ENCODE measurements around the gene ODR4.
"Not testable (repeated sequence)": the region's sequence is repeated elsewhere in the genome, so short reads cannot be mapped to it uniquely, and the experiment has no call there.

The ODR4 gene

GRCh38 chr1:186375152-186375928 lies at the start of gene ODR4, which contains the start of gene TPR:
TSS of gene ODR4 (plus strand) at chr1:186375838. CDS start at chr1:186379786, 3,948 bp downstream.
TSS of gene TPR (minus strand) at chr1:186375253. CDS start at chr1:186375028, 225 bp downstream.
- DNase-seq (ENCODE audit: low read depth), result peak; percentile 99

- DNase-seq (ENCODE audit: low read depth), result no peak
These were observed 49.6 kb upstream of the ODR4 start for GRCh38 chr1:186326009-186326408.

GRCh38 chr1:186327331-186327730 lies 48.3 kb upstream of the ODR4 start:
- DNase-seq (ENCODE audit: low read depth), result no peak

GRCh38 chr1:186330758-186331157 lies 44.9 kb upstream of the ODR4 start:
- no peak for DNase-seq (ENCODE audit: low read depth)

GRCh38 chr1:186337554-186337953 lies 38.1 kb upstream of the ODR4 start:
- no peak for DNase-seq (ENCODE audit: low read depth)

- DNase-seq (ENCODE audit: low read depth), result no peak
These were observed 34.9 kb upstream of the ODR4 start for GRCh38 chr1:186340772-186341171.

GRCh38 chr1:186347837-186348691 lies 27.6 kb upstream of the ODR4 start:
- peak; percentile 83 for DNase-seq (ENCODE audit: low read depth)

- peak; percentile 32 for DNase-seq (ENCODE audit: low read depth)
These were observed 1.1 kb upstream of the ODR4 start for GRCh38 chr1:186374303-186375151.

- no peak for DNase-seq (ENCODE audit: low read depth)
These were observed 286 bp downstream of the ODR4 start for GRCh38 chr1:186375929-186376319.

GRCh38 chr1:186386725-186387383 lies 11.2 kb downstream of the ODR4 start:
- no peak for DNase-seq (ENCODE audit: low read depth)

GRCh38 chr1:186390925-186391324 lies 15.3 kb downstream of the ODR4 start:
- no peak for DNase-seq (ENCODE audit: low read depth)

GRCh38 chr1:186391841-186392240 lies 16.2 kb downstream of the ODR4 start:
- DNase-seq (ENCODE audit: low read depth), result no peak

GRCh38 chr1:186392711-186393110 lies 17.1 kb downstream of the ODR4 start:
- DNase-seq (ENCODE audit: low read depth), result not testable (repeated sequence)

- DNase-seq (ENCODE audit: low read depth), result peak; percentile 24
These were observed 25.8 kb downstream of the ODR4 start for GRCh38 chr1:186401446-186401845.

- DNase-seq (ENCODE audit: low read depth), result no peak
These were observed 28.0 kb downstream of the ODR4 start for GRCh38 chr1:186403632-186404031.

- DNase-seq (ENCODE audit: low read depth), result peak; percentile 72
These were observed 28.9 kb downstream of the ODR4 start for GRCh38 chr1:186404454-186405051.

GRCh38 chr1:186409091-186409490 lies 33.5 kb downstream of the ODR4 start:
- DNase-seq (ENCODE audit: low read depth), result no peak

- DNase-seq (ENCODE audit: low read depth), result no peak
These were observed 37.7 kb downstream of the ODR4 start for GRCh38 chr1:186413319-186413718.

- DNase-seq (ENCODE audit: low read depth), result no peak
These were observed 42.9 kb downstream of the ODR4 start for GRCh38 chr1:186418503-186418902.

- no peak for DNase-seq (ENCODE audit: low read depth)
These were observed 44.7 kb downstream of the ODR4 start for GRCh38 chr1:186420311-186420710.

- no peak for DNase-seq (ENCODE audit: low read depth)
These were observed 45.3 kb downstream of the ODR4 start for GRCh38 chr1:186420923-186421322.

Measured in amniotic epithelial cell (primary cell).